Measurements from ENCODE around the gene PLEKHG4B. TPM values are rescaled to one million over a fixed set of nuclear protein-coding genes. Genes with fewer than 3 reads are reported as not detected.

Gene PLEKHG4B
- total and polyA plus RNA-seq, 2 experiments from 2014 or later = 9.9 to 20.1 TPM

DNA sequence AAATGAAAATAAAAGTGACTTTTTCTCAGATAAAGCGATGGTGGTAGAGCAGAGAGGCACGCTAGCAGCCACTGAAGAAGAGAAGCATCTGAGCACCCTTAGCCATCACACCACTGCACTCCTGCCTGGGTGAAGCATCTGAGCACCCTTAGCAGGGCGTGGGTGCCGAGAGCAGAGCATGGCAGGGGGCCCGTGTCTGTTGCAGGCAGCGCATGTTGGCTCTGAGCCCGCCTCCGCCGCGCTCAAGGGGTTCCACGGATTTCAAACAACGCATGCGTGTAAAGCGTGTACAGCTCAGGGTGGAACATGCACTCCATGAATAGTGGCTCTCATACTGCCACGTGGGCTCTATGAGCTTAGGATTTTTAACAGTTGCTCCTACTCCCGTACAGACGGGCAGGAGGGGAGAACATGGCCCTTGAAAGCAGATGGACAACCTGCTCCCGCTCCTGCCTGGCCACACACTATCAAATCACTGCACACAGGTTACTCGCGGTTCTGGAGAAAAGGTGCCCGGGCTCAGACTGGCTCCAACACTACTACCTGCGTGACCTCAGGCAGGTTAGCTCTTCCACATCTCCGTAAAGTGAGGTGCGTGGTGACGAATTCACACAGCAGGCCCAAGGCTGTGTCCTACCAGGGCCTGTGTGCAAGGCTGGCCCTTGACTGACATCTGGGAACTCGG, 111.4 kb downstream of the PLEKHG4B start:
- Histone ChIP-seq H3K27ac (peak overlapping the region; percentile 95), H3K36me3 (peaks cover 8% of the 10 kb centered on the region), H3K4me3 (no peak overlapping the region), H3K9me3 (ENCODE audit: low read depth) (no peaks in the 10 kb centered on the region), H3K4me1 (ENCODE audit: low read depth) (peaks cover 48% of the 10 kb centered on the region), H3K27me3 (no peaks in the 10 kb centered on the region)
- TF ChIP-seq, protein P1, sequence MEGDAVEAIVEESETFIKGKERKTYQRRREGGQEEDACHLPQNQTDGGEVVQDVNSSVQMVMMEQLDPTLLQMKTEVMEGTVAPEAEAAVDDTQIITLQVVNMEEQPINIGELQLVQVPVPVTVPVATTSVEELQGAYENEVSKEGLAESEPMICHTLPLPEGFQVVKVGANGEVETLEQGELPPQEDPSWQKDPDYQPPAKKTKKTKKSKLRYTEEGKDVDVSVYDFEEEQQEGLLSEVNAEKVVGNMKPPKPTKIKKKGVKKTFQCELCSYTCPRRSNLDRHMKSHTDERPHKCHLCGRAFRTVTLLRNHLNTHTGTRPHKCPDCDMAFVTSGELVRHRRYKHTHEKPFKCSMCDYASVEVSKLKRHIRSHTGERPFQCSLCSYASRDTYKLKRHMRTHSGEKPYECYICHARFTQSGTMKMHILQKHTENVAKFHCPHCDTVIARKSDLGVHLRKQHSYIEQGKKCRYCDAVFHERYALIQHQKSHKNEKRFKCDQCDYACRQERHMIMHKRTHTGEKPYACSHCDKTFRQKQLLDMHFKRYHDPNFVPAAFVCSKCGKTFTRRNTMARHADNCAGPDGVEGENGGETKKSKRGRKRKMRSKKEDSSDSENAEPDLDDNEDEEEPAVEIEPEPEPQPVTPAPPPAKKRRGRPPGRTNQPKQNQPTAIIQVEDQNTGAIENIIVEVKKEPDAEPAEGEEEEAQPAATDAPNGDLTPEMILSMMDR (IDR thresholded peaks at IDR 0.05; ENCODE audit: low read depth, low read length) = no peak
- no peak for DNase-seq (ENCODE audit: low read depth in 1 of 2, low spot score in 1 of 2)

DNA sequence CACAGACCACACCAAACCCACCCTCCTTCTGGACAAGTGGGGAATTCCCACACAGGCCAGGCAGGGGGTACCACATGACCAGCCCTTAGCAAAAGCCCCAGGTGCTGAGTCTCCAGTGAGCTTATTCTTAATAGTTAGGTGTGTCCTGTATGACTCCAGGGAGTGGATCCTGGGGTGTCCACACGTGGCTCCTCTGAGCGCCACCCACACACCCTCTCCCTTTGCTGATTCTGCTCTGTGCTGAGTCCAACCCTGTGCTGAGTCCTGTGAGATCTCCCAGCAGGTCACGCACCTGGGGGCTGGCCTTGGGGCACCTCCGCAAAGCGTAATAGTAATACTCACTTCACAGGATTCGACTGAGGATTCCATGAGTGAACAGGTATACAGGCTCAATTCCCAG, 112.0 kb downstream of the PLEKHG4B start:
- no peak for DNase-seq (ENCODE audit: low read depth in 1 of 2, low spot score in 1 of 2)
- TF ChIP-seq, protein P1 (IDR thresholded peaks at IDR 0.05; ENCODE audit: low read depth, low read length) = no peak
- Histone ChIP-seq H3K27ac (peak overlapping the region; percentile 95), H3K9me3 (ENCODE audit: low read depth) (no peaks in the 10 kb centered on the region), H3K4me3 (no peak overlapping the region), H3K4me1 (ENCODE audit: low read depth) (peaks cover 53% of the 10 kb centered on the region), H3K27me3 (no peaks in the 10 kb centered on the region), H3K36me3 (peaks cover 8% of the 10 kb centered on the region)

- TF ChIP-seq, protein P1 (IDR thresholded peaks at IDR 0.05; ENCODE audit: low read depth, low read length) = no peak
Measured at GRCh38 chr5:204462-204861, 112.5 kb downstream of the PLEKHG4B start.

GRCh38 chr5:204966-205670, 113.2 kb downstream of the PLEKHG4B start:
- TF ChIP-seq, protein P1 (IDR thresholded peaks at IDR 0.05; ENCODE audit: low read depth, low read length) = no peak
- Histone ChIP-seq H3K9me3 (ENCODE audit: low read depth) (no peaks in the 10 kb centered on the region), H3K27ac (peak overlapping the region; percentile 95), H3K4me3 (no peak overlapping the region), H3K4me1 (ENCODE audit: low read depth) (peaks cover 54% of the 10 kb centered on the region), H3K27me3 (no peaks in the 10 kb centered on the region), H3K36me3 (peaks cover 8% of the 10 kb centered on the region)
- no peak for DNase-seq (ENCODE audit: low read depth in 1 of 2, low spot score in 1 of 2)

More at GRCh38 chr5:204462-204861, 112.5 kb downstream of the PLEKHG4B start:
- DNase-seq (ENCODE audit: low read depth in 1 of 2, low spot score in 1 of 2) = no peak
- H3K4me3 ChIP-seq = no peak overlapping the region
- peaks cover 53% of the 10 kb centered on the region for H3K4me1 ChIP-seq (ENCODE audit: low read depth)
- H3K9me3 ChIP-seq (ENCODE audit: low read depth) = no peaks in the 10 kb centered on the region
- peak overlapping the region; percentile 95 for H3K27ac ChIP-seq
- H3K36me3 ChIP-seq = peaks cover 8% of the 10 kb centered on the region
- no peaks in the 10 kb centered on the region for H3K27me3 ChIP-seq

GRCh38 chr5:206406-206805, 114.4 kb downstream of the PLEKHG4B start:
- TF ChIP-seq, protein P1 (IDR thresholded peaks at IDR 0.05; ENCODE audit: low read depth, low read length) = no peak
- Histone ChIP-seq H3K36me3 (peaks cover 8% of the 10 kb centered on the region), H3K4me1 (ENCODE audit: low read depth) (peaks cover 45% of the 10 kb centered on the region), H3K9me3 (ENCODE audit: low read depth) (no peaks in the 10 kb centered on the region), H3K27ac (peak overlapping the region; percentile 95), H3K4me3 (no peak overlapping the region), H3K27me3 (no peaks in the 10 kb centered on the region)
- peak in 1 of 2 donors; percentile 67 for DNase-seq (ENCODE audit: low read depth in 1 of 2, low spot score in 1 of 2)
